Epithelial cell of proximal tubule (primary cell): ENCODE results near the gene USP17L25. TPM values are rescaled to one million over a fixed set of nuclear protein-coding genes. Genes with fewer than 3 reads are reported as not detected.
"Not testable (repeated sequence)": the region's sequence is repeated elsewhere in the genome, so short reads cannot be mapped to it uniquely, and the experiment has no call there.

ENCODE experiments used
- DNase-seq: peaks from one replicate; pipeline ENCODE4 v3.0.0-alpha.2; 2011; ENCODE audit warnings: low read depth
- H3K4me3 ChIP-seq: 2 replicates; pipeline ENCODE4 v1.5.1; 2011; ENCODE audit warnings: low read depth, mild to moderate bottlenecking, low read length
- total RNA-seq: library from RNA; depleted of rRNA; stranded (reverse); fragments of >200 nt; gene quantifications from 2 replicates; pipeline ENCODE4 v1.2.3, GENCODE V29; 2015

USP17L25 gene, protein sequence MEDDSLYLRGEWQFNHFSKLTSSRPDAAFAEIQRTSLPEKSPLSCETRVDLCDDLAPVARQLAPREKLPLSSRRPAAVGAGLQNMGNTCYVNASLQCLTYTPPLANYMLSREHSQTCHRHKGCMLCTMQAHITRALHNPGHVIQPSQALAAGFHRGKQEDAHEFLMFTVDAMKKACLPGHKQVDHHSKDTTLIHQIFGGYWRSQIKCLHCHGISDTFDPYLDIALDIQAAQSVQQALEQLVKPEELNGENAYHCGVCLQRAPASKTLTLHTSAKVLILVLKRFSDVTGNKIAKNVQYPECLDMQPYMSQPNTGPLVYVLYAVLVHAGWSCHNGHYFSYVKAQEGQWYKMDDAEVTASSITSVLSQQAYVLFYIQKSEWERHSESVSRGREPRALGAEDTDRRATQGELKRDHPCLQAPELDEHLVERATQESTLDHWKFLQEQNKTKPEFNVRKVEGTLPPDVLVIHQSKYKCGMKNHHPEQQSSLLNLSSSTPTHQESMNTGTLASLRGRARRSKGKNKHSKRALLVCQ
- not detected in 2 replicates for total RNA-seq

DNA sequence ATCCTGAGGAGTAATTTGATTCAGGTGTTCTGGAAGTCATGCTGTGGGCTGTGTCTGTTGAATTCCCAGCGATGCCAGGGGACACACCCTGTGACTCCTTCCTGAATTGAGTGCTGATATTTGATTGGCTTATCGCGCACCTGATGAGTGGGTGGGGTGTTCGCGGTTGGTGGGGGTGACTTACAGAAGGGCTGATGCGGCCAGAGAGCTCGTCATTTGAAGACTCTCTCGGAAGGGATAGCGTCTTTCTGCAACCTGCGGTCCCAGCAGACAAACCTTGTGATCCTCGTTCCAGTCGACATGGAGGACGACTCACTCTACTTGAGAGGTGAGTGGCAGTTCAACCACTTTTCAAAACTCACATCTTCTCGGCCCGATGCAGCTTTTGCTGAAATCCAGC, at the start of gene USP17L25:
Gene USP17L25, plus strand, starts transcription at position 301 of the 400 bp plus-strand sequence. Its CDS starts 0 bp downstream, at position 301.
- DNase-seq, H3K4me3 ChIP-seq: not testable (repeated sequence)

- DNase-seq, H3K4me3 ChIP-seq: not testable (repeated sequence)
Measured at GRCh38 chr4:9324191-9324590, 5.5 kb upstream of the USP17L25 start.

- not testable (repeated sequence) for DNase-seq, H3K4me3 ChIP-seq
Measured at GRCh38 chr4:9324865-9325264, 4.8 kb upstream of the USP17L25 start, which contains the start of gene USP17L24. Gene USP17L24 (plus strand): TSS chr4:9325165. CDS start chr4:9325165, 0 bp downstream.

GRCh38 chr4:9334358-9334757, 4.6 kb downstream of the USP17L25 start, which contains the start of gene USP17L26:
Gene USP17L26 (plus strand): TSS chr4:9334658. CDS start chr4:9334658, 0 bp downstream.
- DNase-seq, H3K4me3 ChIP-seq: not testable (repeated sequence)

- H3K4me3 ChIP-seq, DNase-seq: not testable (repeated sequence)
Measured at GRCh38 chr4:9339103-9339502, 9.4 kb downstream of the USP17L25 start, which contains the start of gene USP17L5. Gene USP17L5 (plus strand): TSS chr4:9339403. CDS start chr4:9339403, 0 bp downstream.

DNA sequence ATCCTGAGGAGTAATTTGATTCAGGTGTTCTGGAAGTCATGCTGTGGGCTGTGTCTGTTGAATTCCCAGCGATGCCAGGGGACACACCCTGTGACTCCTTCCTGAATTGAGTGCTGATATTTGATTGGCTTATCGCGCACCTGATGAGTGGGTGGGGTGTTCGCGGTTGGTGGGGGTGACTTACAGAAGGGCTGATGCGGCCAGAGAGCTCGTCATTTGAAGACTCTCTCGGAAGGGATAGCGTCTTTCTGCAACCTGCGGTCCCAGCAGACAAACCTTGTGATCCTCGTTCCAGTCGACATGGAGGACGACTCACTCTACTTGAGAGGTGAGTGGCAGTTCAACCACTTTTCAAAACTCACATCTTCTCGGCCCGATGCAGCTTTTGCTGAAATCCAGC, 14.1 kb downstream of the USP17L25 start, which contains the start of gene USP17L27:
Gene USP17L27, plus strand, starts transcription at position 301 of the 400 bp plus-strand sequence. Its CDS starts 0 bp downstream, at position 301.
- not testable (repeated sequence) for DNase-seq, H3K4me3 ChIP-seq

DNA sequence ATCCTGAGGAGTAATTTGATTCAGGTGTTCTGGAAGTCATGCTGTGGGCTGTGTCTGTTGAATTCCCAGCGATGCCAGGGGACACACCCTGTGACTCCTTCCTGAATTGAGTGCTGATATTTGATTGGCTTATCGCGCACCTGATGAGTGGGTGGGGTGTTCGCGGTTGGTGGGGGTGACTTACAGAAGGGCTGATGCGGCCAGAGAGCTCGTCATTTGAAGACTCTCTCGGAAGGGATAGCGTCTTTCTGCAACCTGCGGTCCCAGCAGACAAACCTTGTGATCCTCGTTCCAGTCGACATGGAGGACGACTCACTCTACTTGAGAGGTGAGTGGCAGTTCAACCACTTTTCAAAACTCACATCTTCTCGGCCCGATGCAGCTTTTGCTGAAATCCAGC, 18.9 kb downstream of the USP17L25 start, which contains the start of gene USP17L28:
Gene USP17L28, plus strand, starts transcription at position 301 of the 400 bp plus-strand sequence. Its CDS starts 0 bp downstream, at position 301.
- DNase-seq, H3K4me3 ChIP-seq: not testable (repeated sequence)

DNA sequence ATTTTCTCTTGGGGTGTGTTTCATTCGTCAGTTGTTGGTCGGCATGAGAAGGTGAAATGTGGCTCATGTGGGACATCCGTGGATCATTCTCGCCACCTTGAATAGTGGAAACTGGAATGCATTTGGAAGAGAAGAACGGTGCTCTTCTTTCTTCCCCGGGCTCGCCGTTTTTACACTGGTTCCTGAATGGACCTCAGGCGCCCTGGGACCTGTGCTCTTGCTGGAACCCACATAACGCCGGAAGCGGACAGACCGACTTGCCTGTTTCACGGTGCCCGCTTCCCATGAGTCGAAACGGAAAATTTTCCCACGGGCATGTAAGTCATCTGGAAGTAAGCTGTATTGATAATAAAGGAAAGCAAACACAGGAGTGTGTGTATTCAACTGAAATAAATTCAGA, 21.2 kb downstream of the USP17L25 start:
- DNase-seq, H3K4me3 ChIP-seq: not testable (repeated sequence)

- DNase-seq, H3K4me3 ChIP-seq: not testable (repeated sequence)
Measured at GRCh38 chr4:9353338-9353737, 23.6 kb downstream of the USP17L25 start, which contains the start of gene USP17L29. Gene USP17L29 (plus strand): TSS chr4:9353638. CDS start chr4:9353638, 0 bp downstream.

DNA sequence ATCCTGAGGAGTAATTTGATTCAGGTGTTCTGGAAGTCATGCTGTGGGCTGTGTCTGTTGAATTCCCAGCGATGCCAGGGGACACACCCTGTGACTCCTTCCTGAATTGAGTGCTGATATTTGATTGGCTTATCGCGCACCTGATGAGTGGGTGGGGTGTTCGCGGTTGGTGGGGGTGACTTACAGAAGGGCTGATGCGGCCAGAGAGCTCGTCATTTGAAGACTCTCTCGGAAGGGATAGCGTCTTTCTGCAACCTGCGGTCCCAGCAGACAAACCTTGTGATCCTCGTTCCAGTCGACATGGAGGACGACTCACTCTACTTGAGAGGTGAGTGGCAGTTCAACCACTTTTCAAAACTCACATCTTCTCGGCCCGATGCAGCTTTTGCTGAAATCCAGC, 33.1 kb downstream of the USP17L25 start, which contains the start of gene USP17L30:
Gene USP17L30, plus strand, starts transcription at position 301 of the 400 bp plus-strand sequence. Its CDS starts 0 bp downstream, at position 301.
- H3K4me3 ChIP-seq, DNase-seq: not testable (repeated sequence)

GRCh38 chr4:9379881-9380280, 50.2 kb downstream of the USP17L25 start:
- not testable (repeated sequence) for H3K4me3 ChIP-seq, DNase-seq

Other genes with a start within 250 kb of the USP17L25 start
- gene FAM90A26, start 159.5 kb upstream of the USP17L25 start, total RNA-seq = not detected in 2 replicates
- not detected in 2 replicates for gene USP17L10, start 119.3 kb upstream of the USP17L25 start, total RNA-seq
- gene USP17L11, start 114.5 kb upstream of the USP17L25 start, total RNA-seq = not detected in 2 replicates
- not detected in 2 replicates for gene USP17L12, start 109.8 kb upstream of the USP17L25 start, total RNA-seq
- gene USP17L13, start 105.0 kb upstream of the USP17L25 start, total RNA-seq = not detected in 2 replicates
- gene USP17L15, start 95.5 kb upstream of the USP17L25 start, total RNA-seq = not detected in 2 replicates
- not detected in 2 replicates for gene USP17L17, start 86.0 kb upstream of the USP17L25 start, total RNA-seq
- not detected in 2 replicates for gene USP17L18, start 81.3 kb upstream of the USP17L25 start, total RNA-seq
- not detected in 2 replicates for gene USP17L19, start 76.5 kb upstream of the USP17L25 start, total RNA-seq
- not detected in 2 replicates for gene USP17L20, start 71.8 kb upstream of the USP17L25 start, total RNA-seq
- not detected in 2 replicates for gene USP17L21, start 67.0 kb upstream of the USP17L25 start, total RNA-seq
- not detected in 2 replicates for gene USP17L22, start 62.3 kb upstream of the USP17L25 start, total RNA-seq
- gene USP17L24, start 4.7 kb upstream of the USP17L25 start, total RNA-seq = not detected in 2 replicates
- gene USP17L26, start 4.7 kb downstream of the USP17L25 start, total RNA-seq = not detected in 2 replicates
- not detected in 2 replicates for gene USP17L5, start 9.5 kb downstream of the USP17L25 start, total RNA-seq
- gene USP17L27, start 14.2 kb downstream of the USP17L25 start, total RNA-seq = not detected in 2 replicates
- not detected in 2 replicates for gene USP17L28, start 19.0 kb downstream of the USP17L25 start, total RNA-seq
- not detected in 2 replicates for gene USP17L29, start 23.7 kb downstream of the USP17L25 start, total RNA-seq
- gene USP17L30, start 33.2 kb downstream of the USP17L25 start, total RNA-seq = not detected in 2 replicates
- gene DEFB131A, start 114.5 kb downstream of the USP17L25 start, total RNA-seq = not detected in 2 replicates